Loucy (cell line): ENCODE data around the gene SLC6A6.

Source experiments
- H2AFZ ChIP-seq: fragments of 200-600 bp; sonication (generic); 2 replicates; pipeline ENCODE4 v1.6.0; 2016; ENCODE audit warnings: antibody characterized with exemption, mild to moderate bottlenecking, low read length, moderate library complexity
- H3F3A ChIP-seq: fragments of 200-600 bp; 2 replicates; pipeline ENCODE4 v1.6.0; 2016; ENCODE audit warnings: antibody characterized with exemption, low read depth, mild to moderate bottlenecking
- H3K27me3 ChIP-seq: fragments of 200-600 bp; sonication (generic); 2 replicates; pipeline ENCODE4 v1.6.1; 2014; ENCODE audit warnings: low read length, mild to moderate bottlenecking; ENCODE audit not compliant: insufficient read depth, poor library complexity, severe bottlenecking
- H3K36me3 ChIP-seq: fragments of 200-600 bp; sonication (generic); 2 replicates; pipeline ENCODE4 v1.6.1; 2016; ENCODE audit warnings: low read length; ENCODE audit not compliant: insufficient read depth
- H3K4me1 ChIP-seq: fragments of 200-600 bp; sonication (generic); 2 replicates; pipeline ENCODE4 v1.5.1; 2014; ENCODE audit warnings: low read length, mild to moderate bottlenecking; ENCODE audit not compliant: insufficient read depth, poor library complexity, severe bottlenecking
- H3K4me2 ChIP-seq: fragments of 200-600 bp; sonication (generic); 2 replicates; pipeline ENCODE4 v1.6.0; 2014; ENCODE audit warnings: antibody characterized with exemption, low read length, low read depth, mild to moderate bottlenecking; ENCODE audit not compliant: poor library complexity, severe bottlenecking
- H3K4me3 ChIP-seq: fragments of 200-600 bp; sonication (generic); 2 replicates; pipeline ENCODE4 v1.5.1; 2014; ENCODE audit warnings: low read length, mild to moderate bottlenecking, mixed read lengths; ENCODE audit not compliant: poor library complexity, severe bottlenecking
- H3K79me2 ChIP-seq: fragments of 200-600 bp; sonication (generic); 2 replicates; pipeline ENCODE4 v1.6.1; 2014; ENCODE audit warnings: low read length; ENCODE audit not compliant: insufficient read depth
- H3K9ac ChIP-seq: fragments of 200-600 bp; sonication (generic); 2 replicates; pipeline ENCODE4 v1.6.0; 2014; ENCODE audit warnings: mild to moderate bottlenecking, low read depth, low read length, moderate library complexity; ENCODE audit not compliant: poor library complexity, severe bottlenecking
- H3K9me2 ChIP-seq: fragments of 200-600 bp; sonication (generic); replicated peaks from 2 replicates; pipeline ENCODE4 v1.6.1; 2016; ENCODE audit warnings: low read depth, low read length, mixed read lengths
- H3K9me3 ChIP-seq: fragments of 200-600 bp; sonication (generic); 2 replicates; pipeline ENCODE4 v1.6.1; 2014; ENCODE audit warnings: mild to moderate bottlenecking, antibody characterized with exemption, low read length, low read depth; ENCODE audit not compliant: insufficient read depth
- H4K20me1 ChIP-seq: fragments of 200-600 bp; sonication (generic); 2 replicates; pipeline ENCODE4 v1.6.0; 2014; ENCODE audit warnings: antibody characterized with exemption, low read length, mild to moderate bottlenecking; ENCODE audit not compliant: insufficient read depth, poor library complexity, severe bottlenecking
- CTCF ChIP-seq: fragments of 200-600 bp; sonication (generic); conservative IDR thresholded peaks from 2 replicates; pipeline ENCODE4 v1.5.1; 2014; ENCODE audit warnings: mild to moderate bottlenecking, antibody characterized with exemption, low read length
- EZH2phosphoT487 ChIP-seq: fragments of 200-600 bp; IDR thresholded peaks from 2 replicates; pipeline ENCODE4 v1.6.1; 2018; ENCODE audit warnings: antibody characterized with exemption, mild to moderate bottlenecking, moderate library complexity, borderline replicate concordance

Gene SLC6A6

GRCh38 chr3:14520967-14521366, 118.6 kb downstream of the SLC6A6 start:
- Histone ChIP-seq H3K4me2 (no peak overlapping the region), H3K27me3 (no peaks in the 10 kb centered on the region), H2AFZ (no peak overlapping the region), H4K20me1 (no peaks in the 10 kb centered on the region), H3K4me3 (no peak overlapping the region), H3K9me3 (no peaks in the 10 kb centered on the region), H3K79me2 (no peaks in the 10 kb centered on the region), H3K4me1 (no peaks in the 10 kb centered on the region), H3F3A (no peaks in the 10 kb centered on the region), H3K9ac (no peak overlapping the region), H3K36me3 (no peaks in the 10 kb centered on the region), H3K9me2 (no peaks in the 10 kb centered on the region)
- no peak for TF ChIP-seq EZH2phosphoT487
- TF ChIP-seq CTCF, result no peak

GRCh38 chr3:14521611-14522010, 119.2 kb downstream of the SLC6A6 start:
- TF ChIP-seq EZH2phosphoT487, result no peak
- no peak for TF ChIP-seq CTCF
- H2AFZ ChIP-seq, result no peak overlapping the region

DNA sequence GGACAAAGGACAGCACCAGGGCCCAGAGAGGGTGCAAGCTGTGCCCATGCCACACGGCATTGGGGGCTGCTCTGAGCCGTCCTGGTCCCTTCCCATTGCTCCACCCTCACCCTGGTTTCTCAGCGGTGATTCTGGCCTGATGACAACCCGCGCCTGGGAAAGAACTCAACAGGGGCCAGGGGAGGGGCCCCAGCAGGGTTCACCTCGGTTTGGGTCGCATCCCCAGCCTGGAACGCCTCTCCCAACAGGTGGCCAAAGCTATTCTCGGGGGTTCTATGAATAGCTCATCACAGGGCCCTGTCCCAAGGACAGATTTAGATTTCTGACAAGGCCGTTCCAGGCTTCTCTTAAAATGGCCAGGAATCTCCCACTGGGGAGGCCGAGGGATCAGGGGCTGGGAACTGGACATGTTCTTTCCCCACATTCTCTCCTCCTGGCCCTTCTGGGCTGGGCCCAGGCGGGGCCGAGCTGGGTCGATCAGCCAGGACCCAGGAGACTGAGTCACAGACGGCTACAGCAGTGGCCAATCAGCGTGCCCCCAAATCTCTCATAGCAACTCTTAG, 119.8 kb downstream of the SLC6A6 start:
- no peak overlapping the region for H3K4me3 ChIP-seq
- H3K9me3 ChIP-seq, result no peaks in the 10 kb centered on the region
- no peak overlapping the region for H3K9ac ChIP-seq
- TF ChIP-seq CTCF, result no peak
- no peaks in the 10 kb centered on the region for H3K4me1 ChIP-seq
- no peaks in the 10 kb centered on the region for H3K79me2 ChIP-seq
- no peaks in the 10 kb centered on the region for H3F3A ChIP-seq
- no peak overlapping the region for H2AFZ ChIP-seq
- H3K4me2 ChIP-seq, result no peak overlapping the region
- H4K20me1 ChIP-seq, result no peaks in the 10 kb centered on the region
- H3K27me3 ChIP-seq, result no peaks in the 10 kb centered on the region
- no peaks in the 10 kb centered on the region for H3K9me2 ChIP-seq
- H3K36me3 ChIP-seq, result no peaks in the 10 kb centered on the region

More at GRCh38 chr3:14521611-14522010, 119.2 kb downstream of the SLC6A6 start:
- Histone ChIP-seq H3K27me3 (no peaks in the 10 kb centered on the region), H3K9me3 (no peaks in the 10 kb centered on the region), H4K20me1 (no peaks in the 10 kb centered on the region), H3K79me2 (no peaks in the 10 kb centered on the region), H3K9me2 (no peaks in the 10 kb centered on the region), H3K4me3 (no peak overlapping the region), H3K36me3 (no peaks in the 10 kb centered on the region), H3K9ac (no peak overlapping the region), H3F3A (no peaks in the 10 kb centered on the region), H3K4me1 (no peaks in the 10 kb centered on the region), H3K4me2 (no peak overlapping the region)
